GM12892 (cell line): ENCODE measurements around the gene RAB31.

Source experiments
- POLR2A ChIP-seq: IDR thresholded peaks from 2 replicates; pipeline ENCODE4 v1.6.1; 2011; ENCODE audit warnings: low read depth, low read length, control low read depth
- POLR2AphosphoS5 ChIP-seq: IDR thresholded peaks from 2 replicates; pipeline ENCODE4 v1.6.1; 2011; ENCODE audit warnings: low read depth, low read length, control low read depth
- TAF1 ChIP-seq: IDR thresholded peaks from 2 replicates; pipeline ENCODE4 v1.6.1; 2011; ENCODE audit warnings: low read depth, mild to moderate bottlenecking, control low read depth, low read length, borderline replicate concordance

- TF ChIP-seq TAF1 (no peak), POLR2AphosphoS5 (no peak), POLR2A (no peak)
These were observed 28.9 kb downstream of the RAB31 start for GRCh38 chr18:9737006-9737405.
